Measurements from ENCODE around the gene PPP4R4. TPM values are rescaled to one million over a fixed set of nuclear protein-coding genes. Genes with fewer than 3 reads are reported as not detected.
A peak's percentile ranks its signal among the peaks of the same experiment; 100 is the strongest.

PPP4R4 gene
- total and polyA plus RNA-seq, 8 donors = 0.43 to 3.7 (median 0.62) TPM

DNA sequence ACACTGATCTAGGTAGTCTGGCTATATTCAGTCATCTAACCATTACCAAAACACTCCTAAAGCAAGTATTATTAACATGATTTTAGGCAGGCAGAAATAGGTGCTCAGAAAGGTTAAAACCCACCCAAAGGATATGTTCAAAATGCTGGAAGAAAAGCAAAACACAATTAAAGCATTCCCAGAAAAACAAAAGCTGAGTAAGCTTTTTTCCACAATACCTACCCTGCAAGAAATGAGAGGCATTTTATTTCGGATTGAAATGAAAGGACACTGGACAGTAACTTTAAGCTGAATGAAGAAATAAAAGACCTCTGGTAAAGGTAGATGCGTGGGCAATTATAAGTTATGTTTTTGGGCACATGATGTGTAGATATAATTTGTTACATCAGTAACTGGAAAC, 140.8 kb downstream of the PPP4R4 start:
- H3K4me1 ChIP-seq = no peaks in the 10 kb centered on the region
- no peaks in the 10 kb centered on the region for H3K9me3 ChIP-seq
- H3K27me3 ChIP-seq = no peaks in the 10 kb centered on the region
- TF ChIP-seq, protein P1, sequence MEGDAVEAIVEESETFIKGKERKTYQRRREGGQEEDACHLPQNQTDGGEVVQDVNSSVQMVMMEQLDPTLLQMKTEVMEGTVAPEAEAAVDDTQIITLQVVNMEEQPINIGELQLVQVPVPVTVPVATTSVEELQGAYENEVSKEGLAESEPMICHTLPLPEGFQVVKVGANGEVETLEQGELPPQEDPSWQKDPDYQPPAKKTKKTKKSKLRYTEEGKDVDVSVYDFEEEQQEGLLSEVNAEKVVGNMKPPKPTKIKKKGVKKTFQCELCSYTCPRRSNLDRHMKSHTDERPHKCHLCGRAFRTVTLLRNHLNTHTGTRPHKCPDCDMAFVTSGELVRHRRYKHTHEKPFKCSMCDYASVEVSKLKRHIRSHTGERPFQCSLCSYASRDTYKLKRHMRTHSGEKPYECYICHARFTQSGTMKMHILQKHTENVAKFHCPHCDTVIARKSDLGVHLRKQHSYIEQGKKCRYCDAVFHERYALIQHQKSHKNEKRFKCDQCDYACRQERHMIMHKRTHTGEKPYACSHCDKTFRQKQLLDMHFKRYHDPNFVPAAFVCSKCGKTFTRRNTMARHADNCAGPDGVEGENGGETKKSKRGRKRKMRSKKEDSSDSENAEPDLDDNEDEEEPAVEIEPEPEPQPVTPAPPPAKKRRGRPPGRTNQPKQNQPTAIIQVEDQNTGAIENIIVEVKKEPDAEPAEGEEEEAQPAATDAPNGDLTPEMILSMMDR (IDR thresholded peaks at IDR 0.05) = no peak
- no peak overlapping the region for H3K4me3 ChIP-seq
- no peak overlapping the region for H3K27ac ChIP-seq
- intact Hi-C loops (cut with DNase I) = no loop called here
- DNase-seq (no peak), ATAC-seq (no peak)
- no peaks in the 10 kb centered on the region for H3K36me3 ChIP-seq

DNA sequence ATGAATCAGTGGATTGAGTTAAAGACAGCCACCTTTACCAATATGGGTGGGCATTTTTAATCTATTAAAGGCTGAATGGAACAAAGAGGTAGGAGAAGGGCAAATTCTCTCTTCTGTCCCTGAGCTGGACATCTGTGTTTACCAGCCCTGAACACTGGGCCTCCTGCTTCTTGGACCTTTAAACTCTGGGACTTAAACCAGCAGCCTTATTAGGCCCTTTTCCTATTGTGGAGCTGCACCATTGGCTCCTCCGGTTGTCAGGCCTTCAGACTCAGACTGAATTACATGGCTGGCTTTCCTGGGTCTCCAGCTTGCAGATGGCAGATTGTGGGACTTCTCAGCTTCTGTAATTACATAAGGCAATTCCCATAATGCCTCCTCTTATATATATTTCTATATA, 142.6 kb downstream of the PPP4R4 start:
- no peak for ATAC-seq
- intact Hi-C loops (cut with DNase I) = no loop called here

DNA sequence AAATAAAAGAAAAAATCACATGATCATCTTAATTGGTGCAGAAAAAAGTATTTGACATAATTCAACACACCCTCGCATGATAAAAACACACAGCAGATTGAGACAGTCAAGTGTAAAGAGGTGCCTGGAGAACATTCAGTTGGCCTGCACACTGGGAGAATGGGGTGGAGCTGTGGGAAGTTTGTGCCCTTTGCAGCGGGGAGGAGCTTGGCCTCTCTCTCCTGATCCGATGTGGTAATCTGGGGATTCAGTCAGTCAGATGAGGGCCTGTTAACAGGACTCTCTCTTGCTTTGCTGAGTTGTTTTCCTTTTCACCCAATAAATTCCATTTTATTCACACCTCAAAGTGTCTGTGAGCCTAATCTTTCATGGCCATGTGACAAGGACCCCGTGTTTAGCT, 143.1 kb downstream of the PPP4R4 start:
- no peak overlapping the region for H3K27ac ChIP-seq
- intact Hi-C loops (cut with DNase I) = no loop called here

More for the DNA sequence above, 142.6 kb downstream of the PPP4R4 start:
- Histone ChIP-seq H3K4me1 (no peaks in the 10 kb centered on the region), H3K36me3 (no peaks in the 10 kb centered on the region), H3K27me3 (no peaks in the 10 kb centered on the region), H3K27ac (no peak overlapping the region), H3K9me3 (no peaks in the 10 kb centered on the region), H3K4me3 (no peak overlapping the region)
- DNase-seq = no peak
- TF ChIP-seq, protein P1 (IDR thresholded peaks at IDR 0.05) = no peak

DNA sequence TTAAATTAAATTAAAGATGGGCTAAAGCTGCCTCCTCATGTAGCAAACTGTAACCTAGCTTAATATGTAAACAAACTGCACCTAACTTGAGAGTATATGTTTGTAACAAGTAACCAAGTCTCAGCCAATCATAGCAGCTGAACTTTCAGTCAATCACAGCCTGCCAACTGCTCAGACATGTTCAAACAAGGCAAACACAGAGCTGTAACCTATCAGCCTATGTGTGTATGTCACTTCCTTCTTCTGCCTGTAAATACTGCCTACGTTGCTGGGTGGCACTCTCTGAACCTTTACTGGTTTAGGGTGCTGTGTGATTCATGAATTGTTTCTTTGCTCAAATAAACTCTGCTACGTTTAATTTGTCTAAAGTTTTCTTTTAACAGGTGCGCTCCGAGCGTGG, 146.1 kb downstream of the PPP4R4 start:
- Histone ChIP-seq H3K27ac (no peak overlapping the region), H3K4me1 (no peaks in the 10 kb centered on the region), H3K9me3 (no peaks in the 10 kb centered on the region), H3K4me3 (no peak overlapping the region), H3K27me3 (no peaks in the 10 kb centered on the region), H3K36me3 (no peaks in the 10 kb centered on the region)
- peak in 1 of 4 donors; percentile 3 for DNase-seq
- intact Hi-C loops (cut with DNase I) = no loop called here
- TF ChIP-seq, protein P1 (IDR thresholded peaks at IDR 0.05) = no peak
- peak; percentile 29 for ATAC-seq

More for the DNA sequence above, 143.1 kb downstream of the PPP4R4 start:
- no peaks in the 10 kb centered on the region for H3K9me3 ChIP-seq
- H3K36me3 ChIP-seq = no peaks in the 10 kb centered on the region
- no peaks in the 10 kb centered on the region for H3K27me3 ChIP-seq
- TF ChIP-seq, protein P1 (IDR thresholded peaks at IDR 0.05) = no peak
- ATAC-seq (peak; percentile 77), DNase-seq (peak in 1 of 4 donors; percentile 11)
- H3K4me3 ChIP-seq = no peak overlapping the region
- no peaks in the 10 kb centered on the region for H3K4me1 ChIP-seq

DNA sequence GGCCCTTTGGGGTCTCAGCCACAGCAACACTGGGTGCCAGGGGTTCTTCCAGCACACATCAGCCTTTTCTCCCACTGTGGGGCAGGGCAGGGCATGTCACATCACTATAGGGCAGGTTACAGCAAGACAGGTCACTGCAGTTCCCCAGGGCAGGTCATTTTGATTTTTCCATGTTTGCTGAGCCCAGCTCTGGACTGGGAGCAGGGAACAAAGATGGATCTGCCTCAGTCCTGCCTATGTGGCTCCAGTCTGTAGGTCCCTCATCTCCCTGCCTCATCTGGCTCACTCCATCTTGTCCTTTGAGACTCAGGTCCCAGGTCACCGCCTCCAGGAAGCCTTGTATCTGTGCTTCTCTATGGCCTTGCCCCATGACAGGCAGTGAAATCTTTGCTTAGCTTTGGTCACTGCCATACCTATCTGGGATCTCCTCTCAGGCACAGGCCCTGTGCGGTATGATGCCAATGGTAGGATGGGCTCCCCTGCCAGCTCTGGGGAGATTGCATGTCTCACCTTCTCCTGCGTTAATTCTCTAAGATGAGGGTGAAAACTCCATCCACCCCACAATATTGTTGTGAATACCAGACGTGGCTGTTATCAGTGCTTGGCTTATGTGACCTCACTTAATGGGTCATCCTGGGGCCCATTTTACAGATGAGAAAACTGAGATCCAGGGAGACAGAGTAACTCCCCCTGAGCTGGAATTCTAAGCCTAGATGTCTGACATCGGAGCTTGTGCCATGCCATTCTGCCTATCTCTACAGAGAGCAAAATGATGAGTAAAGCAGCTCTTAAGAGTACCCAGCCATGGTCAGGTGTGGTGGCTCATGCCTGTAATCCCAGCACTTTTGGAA, 147.5 kb downstream of the PPP4R4 start:
- intact Hi-C loops (cut with DNase I) = no loop called here
- DNase-seq (no peak), ATAC-seq (no peak)
- Histone ChIP-seq H3K27ac (no peak overlapping the region), H3K4me1 (no peaks in the 10 kb centered on the region), H3K27me3 (no peaks in the 10 kb centered on the region), H3K36me3 (no peaks in the 10 kb centered on the region), H3K4me3 (no peak overlapping the region), H3K9me3 (no peaks in the 10 kb centered on the region)
- TF ChIP-seq, protein P1 (IDR thresholded peaks at IDR 0.05) = no peak
